ENCODE measurements around the gene PHF12.

PHF12 gene

GRCh38 chr17:28911411-28912045, 39.8 kb downstream of the PHF12 start:
- no peak overlapping the region for H3K4me3 ChIP-seq (ENCODE audit: low read length)
- TF ChIP-seq, protein P1, sequence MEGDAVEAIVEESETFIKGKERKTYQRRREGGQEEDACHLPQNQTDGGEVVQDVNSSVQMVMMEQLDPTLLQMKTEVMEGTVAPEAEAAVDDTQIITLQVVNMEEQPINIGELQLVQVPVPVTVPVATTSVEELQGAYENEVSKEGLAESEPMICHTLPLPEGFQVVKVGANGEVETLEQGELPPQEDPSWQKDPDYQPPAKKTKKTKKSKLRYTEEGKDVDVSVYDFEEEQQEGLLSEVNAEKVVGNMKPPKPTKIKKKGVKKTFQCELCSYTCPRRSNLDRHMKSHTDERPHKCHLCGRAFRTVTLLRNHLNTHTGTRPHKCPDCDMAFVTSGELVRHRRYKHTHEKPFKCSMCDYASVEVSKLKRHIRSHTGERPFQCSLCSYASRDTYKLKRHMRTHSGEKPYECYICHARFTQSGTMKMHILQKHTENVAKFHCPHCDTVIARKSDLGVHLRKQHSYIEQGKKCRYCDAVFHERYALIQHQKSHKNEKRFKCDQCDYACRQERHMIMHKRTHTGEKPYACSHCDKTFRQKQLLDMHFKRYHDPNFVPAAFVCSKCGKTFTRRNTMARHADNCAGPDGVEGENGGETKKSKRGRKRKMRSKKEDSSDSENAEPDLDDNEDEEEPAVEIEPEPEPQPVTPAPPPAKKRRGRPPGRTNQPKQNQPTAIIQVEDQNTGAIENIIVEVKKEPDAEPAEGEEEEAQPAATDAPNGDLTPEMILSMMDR (IDR thresholded peaks at IDR 0.05; ENCODE audit: insufficient read depth, low read depth, low read length, missing control alignments): no peak
- no peak for DNase-seq (ENCODE audit: low read depth)

- TF ChIP-seq, protein P1 (IDR thresholded peaks at IDR 0.05; ENCODE audit: insufficient read depth, low read depth, low read length, missing control alignments): no peak
These were observed 40.8 kb downstream of the PHF12 start for GRCh38 chr17:28910534-28910933.

GRCh38 chr17:28908640-28909167, 42.6 kb downstream of the PHF12 start:
- peak; percentile 16 for DNase-seq (ENCODE audit: low read depth)
- TF ChIP-seq, protein P1 (IDR thresholded peaks at IDR 0.05; ENCODE audit: insufficient read depth, low read depth, low read length, missing control alignments): no peak
- H3K4me3 ChIP-seq (ENCODE audit: low read length): no peak overlapping the region

More at GRCh38 chr17:28910534-28910933, 40.8 kb downstream of the PHF12 start:
- no peak for DNase-seq (ENCODE audit: low read depth)
- no peak overlapping the region for H3K4me3 ChIP-seq (ENCODE audit: low read length)

GRCh38 chr17:28907709-28908475, 43.4 kb downstream of the PHF12 start:
- no peak for DNase-seq (ENCODE audit: low read depth)
- H3K4me3 ChIP-seq (ENCODE audit: low read length): no peak overlapping the region
- TF ChIP-seq, protein P1 (IDR thresholded peaks at IDR 0.05; ENCODE audit: insufficient read depth, low read depth, low read length, missing control alignments): no peak

DNA sequence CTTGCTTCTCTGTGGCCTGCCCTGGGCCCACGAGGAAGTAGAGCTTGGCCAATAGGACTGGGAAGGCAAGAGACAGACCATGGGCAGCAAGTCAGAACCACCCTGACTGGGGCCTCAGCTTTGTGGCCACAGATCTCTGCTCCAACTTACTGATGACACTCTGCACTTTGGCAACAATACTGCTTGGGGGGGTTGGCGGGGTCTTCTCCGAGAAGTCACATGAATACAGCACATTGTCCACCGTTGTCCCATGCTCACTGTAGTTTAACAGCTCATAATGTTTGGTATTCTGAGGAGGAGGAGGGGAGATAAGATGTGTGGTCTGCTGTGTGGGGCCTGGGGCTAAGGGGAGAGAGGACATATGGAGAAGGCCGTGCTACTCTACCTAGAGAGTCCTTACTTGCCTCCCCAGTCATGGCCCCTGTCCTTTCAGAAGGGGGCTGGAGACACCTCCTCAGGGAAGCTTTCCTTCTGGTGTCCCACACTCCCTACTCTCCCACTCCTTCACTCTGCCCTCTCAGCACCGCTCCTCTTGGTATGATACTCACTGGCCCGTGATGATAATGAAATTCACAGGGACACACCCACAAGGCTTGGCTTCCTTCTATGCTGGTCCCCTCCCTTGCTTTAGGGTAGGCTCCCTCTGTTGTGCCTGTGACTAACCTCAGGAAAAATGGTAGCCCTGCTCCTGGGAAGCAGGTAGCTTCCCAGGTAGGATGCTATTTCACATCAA, 44.4 kb downstream of the PHF12 start:
- DNase-seq (ENCODE audit: low read depth): peak; percentile 68
- H3K4me3 ChIP-seq (ENCODE audit: low read length): no peak overlapping the region
- TF ChIP-seq, protein P1 (IDR thresholded peaks at IDR 0.05; ENCODE audit: insufficient read depth, low read depth, low read length, missing control alignments): no peak

DNA sequence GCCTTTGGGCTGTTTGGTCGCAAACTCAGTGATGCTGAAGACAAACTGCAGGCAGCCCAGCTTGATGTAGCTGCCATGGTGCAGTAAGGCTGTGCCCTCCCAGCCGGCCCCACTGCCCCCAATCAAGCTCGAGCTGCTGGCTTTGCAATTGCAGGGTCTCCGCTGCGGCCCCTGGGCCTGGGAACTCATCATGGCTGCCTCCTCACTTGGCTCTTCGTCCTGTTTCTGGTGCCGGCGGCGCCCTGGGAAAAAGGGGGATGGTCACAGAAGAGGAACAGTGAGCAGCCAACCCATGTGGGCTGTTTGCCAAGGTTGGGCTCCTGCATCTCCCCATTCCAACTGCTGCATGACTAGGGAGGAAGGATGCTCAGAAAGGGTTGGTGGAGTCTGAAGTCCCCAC, 45.0 kb downstream of the PHF12 start:
- H3K4me3 ChIP-seq (ENCODE audit: low read length): no peak overlapping the region
- TF ChIP-seq, protein P1 (IDR thresholded peaks at IDR 0.05; ENCODE audit: insufficient read depth, low read depth, low read length, missing control alignments): no peak
- DNase-seq (ENCODE audit: low read depth): no peak
